Ovary (tissue), 3 donors: ENCODE results near the gene ANO3.

Source experiments
- POLR2A ChIP-seq: fragments of 450-650 bp; IDR thresholded peaks from one replicate; pipeline ENCODE4 v1.6.1; 2017; ENCODE audit warnings: antibody characterized with exemption, mild to moderate bottlenecking, moderate library complexity
- TF ChIP-seq, protein P1 (sequence below), 3 donors: fragments of 450-650 bp in 2 of 3; fragments of 200-600 bp in 1 of 3; IDR thresholded peaks; one replicate each; pipeline versions ENCODE4 v1.5.1 to v1.8.0; 2016 to 2022; ENCODE audit warnings: antibody characterized with exemption in 3 of 3, mild to moderate bottlenecking in 1 of 3
- donor health status: DM: no; HTN: no; CAD: no.

- TF ChIP-seq, protein P1, sequence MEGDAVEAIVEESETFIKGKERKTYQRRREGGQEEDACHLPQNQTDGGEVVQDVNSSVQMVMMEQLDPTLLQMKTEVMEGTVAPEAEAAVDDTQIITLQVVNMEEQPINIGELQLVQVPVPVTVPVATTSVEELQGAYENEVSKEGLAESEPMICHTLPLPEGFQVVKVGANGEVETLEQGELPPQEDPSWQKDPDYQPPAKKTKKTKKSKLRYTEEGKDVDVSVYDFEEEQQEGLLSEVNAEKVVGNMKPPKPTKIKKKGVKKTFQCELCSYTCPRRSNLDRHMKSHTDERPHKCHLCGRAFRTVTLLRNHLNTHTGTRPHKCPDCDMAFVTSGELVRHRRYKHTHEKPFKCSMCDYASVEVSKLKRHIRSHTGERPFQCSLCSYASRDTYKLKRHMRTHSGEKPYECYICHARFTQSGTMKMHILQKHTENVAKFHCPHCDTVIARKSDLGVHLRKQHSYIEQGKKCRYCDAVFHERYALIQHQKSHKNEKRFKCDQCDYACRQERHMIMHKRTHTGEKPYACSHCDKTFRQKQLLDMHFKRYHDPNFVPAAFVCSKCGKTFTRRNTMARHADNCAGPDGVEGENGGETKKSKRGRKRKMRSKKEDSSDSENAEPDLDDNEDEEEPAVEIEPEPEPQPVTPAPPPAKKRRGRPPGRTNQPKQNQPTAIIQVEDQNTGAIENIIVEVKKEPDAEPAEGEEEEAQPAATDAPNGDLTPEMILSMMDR (IDR thresholded peaks at IDR 0.05): no peak
- TF ChIP-seq POLR2A: no peak
Measured at GRCh38 chr11:26480041-26480440, 148.1 kb downstream of the ANO3 start.
